Effector memory CD4-positive, alpha-beta T cell (primary cell): ENCODE measurements around the gene DAPK2.

Experiments used
- DNase-seq, 3 donors: peaks; one replicate each; pipeline ENCODE4 v3.0.0-alpha.2; 2020
- H3K27ac ChIP-seq: 2 replicates; pipeline ENCODE4 v1.7.0; 2013; ENCODE audit warnings: mild to moderate bottlenecking, low read length, moderate library complexity; ENCODE audit not compliant: insufficient read depth, poor library complexity, severe bottlenecking
- H3K27me3 ChIP-seq: replicated peaks from 2 replicates; pipeline ENCODE4 v1.7.0; 2013; ENCODE audit warnings: mild to moderate bottlenecking, low read length; ENCODE audit not compliant: insufficient read depth, control insufficient read depth, poor library complexity, severe bottlenecking
- H3K36me3 ChIP-seq: 2 replicates; pipeline ENCODE4 v1.7.0; 2013; ENCODE audit warnings: mild to moderate bottlenecking, low read length, moderate library complexity; ENCODE audit not compliant: control insufficient read depth, insufficient read depth
- H3K4me1 ChIP-seq: 2 replicates; pipeline ENCODE4 v1.7.0; 2013; ENCODE audit warnings: low read length, mild to moderate bottlenecking; ENCODE audit not compliant: control insufficient read depth, insufficient read depth, poor library complexity, severe bottlenecking
- H3K4me3 ChIP-seq: 2 replicates; pipeline ENCODE4 v1.7.0; 2013; ENCODE audit warnings: low read length, low read depth, mild to moderate bottlenecking; ENCODE audit not compliant: insufficient read depth, poor library complexity, severe bottlenecking
- H3K9me3 ChIP-seq: 2 replicates; pipeline ENCODE4 v1.7.0; 2013; ENCODE audit warnings: mild to moderate bottlenecking, low read length, moderate library complexity; ENCODE audit not compliant: control insufficient read depth

The DAPK2 gene

DNA sequence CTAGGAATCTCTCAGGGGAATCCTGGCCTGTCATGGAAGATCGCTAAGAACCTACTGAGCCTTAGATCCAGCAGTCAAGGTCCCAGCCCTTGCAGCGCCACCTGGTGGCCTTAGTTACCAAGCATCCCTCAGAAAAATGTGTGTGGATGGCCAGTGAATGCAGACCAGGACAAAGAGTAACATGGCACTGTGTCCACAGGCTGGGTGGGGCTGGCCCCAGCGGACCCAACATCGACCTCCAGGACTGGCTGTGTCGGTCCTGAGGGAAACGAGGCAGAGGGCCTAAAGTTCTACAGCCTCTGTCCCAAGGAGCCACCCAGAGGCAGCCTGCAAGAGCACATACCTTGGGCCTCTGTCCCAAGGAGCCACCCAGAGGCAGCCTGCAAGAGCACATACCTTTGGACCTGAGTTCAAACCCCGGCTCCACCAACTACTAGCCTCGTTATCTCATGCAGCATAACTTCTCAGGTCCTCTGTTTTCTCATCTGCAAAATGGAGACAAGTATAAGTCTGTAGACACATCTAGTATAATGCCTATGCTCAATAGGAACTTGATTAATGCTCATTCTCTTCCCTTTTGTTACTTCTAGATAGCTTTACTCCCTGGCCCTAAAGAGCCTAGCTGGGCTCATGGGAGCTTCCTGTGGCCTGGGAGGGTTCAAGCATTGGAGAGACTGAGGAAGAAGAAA, 155.1 kb downstream of the DAPK2 start:
- peak; percentile 50 to 67 (median 52) for DNase-seq
- no peaks in the 10 kb centered on the region for H3K27me3 ChIP-seq
- H3K4me1 ChIP-seq: peaks cover 26% of the 10 kb centered on the region
- no peaks in the 10 kb centered on the region for H3K36me3 ChIP-seq
- H3K4me3 ChIP-seq: no peak overlapping the region
- no peaks in the 10 kb centered on the region for H3K9me3 ChIP-seq
- peak overlapping the region; percentile 32 for H3K27ac ChIP-seq

- Histone ChIP-seq H3K27ac (no peak overlapping the region), H3K4me1 (peaks cover 24% of the 10 kb centered on the region), H3K36me3 (no peaks in the 10 kb centered on the region)
Measured at GRCh38 chr15:63890617-63891016, 155.7 kb downstream of the DAPK2 start.

GRCh38 chr15:63889831-63890230, 156.5 kb downstream of the DAPK2 start:
- Histone ChIP-seq H3K4me1 (peaks cover 24% of the 10 kb centered on the region), H3K27ac (no peak overlapping the region), H3K9me3 (no peaks in the 10 kb centered on the region), H3K36me3 (no peaks in the 10 kb centered on the region), H3K4me3 (no peak overlapping the region), H3K27me3 (no peaks in the 10 kb centered on the region)
- no peak for DNase-seq

More at GRCh38 chr15:63890617-63891016, 155.7 kb downstream of the DAPK2 start:
- Histone ChIP-seq H3K27me3 (no peaks in the 10 kb centered on the region), H3K4me3 (no peak overlapping the region), H3K9me3 (no peaks in the 10 kb centered on the region)
- DNase-seq: no peak

DNA sequence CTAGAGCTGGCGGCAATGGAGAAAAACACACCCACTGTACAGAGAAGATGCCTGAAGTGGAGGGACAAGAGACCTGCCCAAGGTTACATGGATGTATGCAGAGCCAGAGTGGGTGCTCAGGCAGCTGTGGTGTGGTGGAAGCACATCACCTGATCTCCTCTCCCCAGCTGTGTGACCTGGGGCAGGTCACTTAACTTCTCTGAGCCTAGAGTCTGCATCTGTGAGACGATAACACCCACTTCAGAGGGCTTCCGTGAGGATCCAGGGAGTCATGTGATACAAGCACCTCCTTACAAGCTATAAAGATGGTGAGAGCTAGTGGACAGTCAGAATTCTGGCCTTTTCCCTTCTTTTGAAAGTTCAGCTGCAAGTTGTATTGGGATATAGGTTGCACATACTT, 157.5 kb downstream of the DAPK2 start:
- H3K36me3 ChIP-seq: no peaks in the 10 kb centered on the region
- no peak for DNase-seq
- no peak overlapping the region for H3K4me3 ChIP-seq
- no peaks in the 10 kb centered on the region for H3K9me3 ChIP-seq
- peaks cover 24% of the 10 kb centered on the region for H3K4me1 ChIP-seq
- no peak overlapping the region for H3K27ac ChIP-seq
- no peaks in the 10 kb centered on the region for H3K27me3 ChIP-seq

DNA sequence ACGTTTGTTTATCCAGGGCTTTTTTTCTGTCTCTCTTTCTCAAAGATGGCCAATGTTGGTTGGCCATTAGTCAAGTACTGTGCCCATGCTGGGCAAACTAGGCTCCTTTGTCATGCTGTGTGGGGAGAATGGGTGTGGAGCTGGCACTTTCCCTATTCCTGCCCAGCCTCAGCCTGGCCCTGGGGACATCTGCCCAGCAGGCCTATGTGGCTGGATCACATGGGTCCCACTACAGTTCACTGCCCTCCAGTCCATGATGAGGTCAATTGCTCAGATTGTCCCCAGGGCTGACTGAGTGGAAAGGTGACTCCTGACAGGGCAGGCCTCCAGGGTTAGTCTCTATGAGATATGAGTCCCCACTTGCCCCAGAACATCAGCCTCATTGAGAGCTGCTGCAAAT, 158.1 kb downstream of the DAPK2 start:
- H3K4me1 ChIP-seq: peaks cover 22% of the 10 kb centered on the region
- DNase-seq: no peak
- H3K9me3 ChIP-seq: no peaks in the 10 kb centered on the region
- no peaks in the 10 kb centered on the region for H3K27me3 ChIP-seq
- H3K4me3 ChIP-seq: no peak overlapping the region
- no peak overlapping the region for H3K27ac ChIP-seq
- no peaks in the 10 kb centered on the region for H3K36me3 ChIP-seq

DNA sequence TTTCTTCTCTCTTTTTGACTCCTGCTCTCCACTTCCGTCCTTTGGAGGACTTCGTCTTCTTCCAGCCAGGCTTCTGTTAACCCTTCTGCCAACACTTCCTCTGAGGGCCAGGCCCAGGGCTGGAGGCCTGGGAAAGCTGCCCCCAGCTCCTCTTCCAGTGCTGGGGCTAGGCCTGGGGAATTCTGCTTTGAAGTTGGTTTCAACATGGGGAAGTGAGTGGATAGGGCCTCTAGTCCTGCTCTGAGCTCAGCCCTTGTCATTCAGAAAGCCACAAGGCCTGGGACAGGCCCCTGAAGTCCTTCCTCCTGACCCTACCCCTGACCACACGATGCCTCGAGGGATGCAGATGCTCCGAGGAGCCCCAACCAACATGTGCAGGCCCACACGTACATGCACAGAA, 158.7 kb downstream of the DAPK2 start:
- DNase-seq: no peak
- Histone ChIP-seq H3K27me3 (no peaks in the 10 kb centered on the region), H3K36me3 (no peaks in the 10 kb centered on the region), H3K9me3 (no peaks in the 10 kb centered on the region), H3K4me1 (peaks cover 17% of the 10 kb centered on the region), H3K27ac (no peak overlapping the region), H3K4me3 (no peak overlapping the region)

GRCh38 chr15:63884953-63885352, 161.3 kb downstream of the DAPK2 start:
- Histone ChIP-seq H3K27ac (no peak overlapping the region), H3K27me3 (no peaks in the 10 kb centered on the region), H3K36me3 (no peaks in the 10 kb centered on the region), H3K4me1 (no peaks in the 10 kb centered on the region), H3K4me3 (no peak overlapping the region), H3K9me3 (no peaks in the 10 kb centered on the region)
- DNase-seq: no peak

GRCh38 chr15:63881431-63881830, 164.9 kb downstream of the DAPK2 start:
- H3K9me3 ChIP-seq: no peaks in the 10 kb centered on the region
- H3K4me1 ChIP-seq: no peaks in the 10 kb centered on the region
- H3K36me3 ChIP-seq: no peaks in the 10 kb centered on the region
- no peak overlapping the region for H3K4me3 ChIP-seq
- no peak overlapping the region for H3K27ac ChIP-seq
- no peak for DNase-seq
- H3K27me3 ChIP-seq: no peaks in the 10 kb centered on the region

- Histone ChIP-seq H3K27ac (no peak overlapping the region), H3K36me3 (no peaks in the 10 kb centered on the region), H3K27me3 (no peaks in the 10 kb centered on the region), H3K9me3 (no peaks in the 10 kb centered on the region), H3K4me3 (no peak overlapping the region), H3K4me1 (no peaks in the 10 kb centered on the region)
- no peak for DNase-seq
Measured at GRCh38 chr15:63880744-63881143, 165.5 kb downstream of the DAPK2 start.

DNA sequence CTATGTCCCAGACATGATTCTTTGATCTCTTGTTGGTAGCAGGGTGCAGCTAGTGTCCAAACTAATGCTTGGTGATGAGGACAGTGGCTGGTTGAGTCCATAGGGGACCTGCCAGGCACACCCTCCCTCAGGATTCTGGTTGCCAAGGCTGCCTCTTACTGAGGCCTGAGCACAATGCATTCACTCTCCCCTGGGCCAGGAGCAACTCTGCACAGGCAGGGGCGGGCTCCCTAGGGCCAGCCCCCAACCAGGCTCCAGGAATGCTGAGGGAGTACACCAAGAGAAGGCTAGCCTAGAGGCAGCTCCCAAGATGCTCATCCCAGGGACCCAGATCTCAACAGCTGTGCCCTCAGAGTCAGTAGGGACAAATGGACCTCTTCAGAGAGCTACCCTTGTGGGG, 166.3 kb downstream of the DAPK2 start:
- Histone ChIP-seq H3K27me3 (no peaks in the 10 kb centered on the region), H3K4me1 (no peaks in the 10 kb centered on the region), H3K4me3 (no peak overlapping the region), H3K9me3 (no peaks in the 10 kb centered on the region), H3K36me3 (no peaks in the 10 kb centered on the region), H3K27ac (no peak overlapping the region)
- DNase-seq: no peak
